DND-41 (cell line): ENCODE results near the gene ATG9A.
A peak's percentile ranks its signal among the peaks of the same experiment; 100 is the strongest.

Experiments used
- ATAC-seq: fragments of 200-7000 bp; cut with Tn5 transposase; 3 replicates; pipeline ENCODE4 v1.9.1; 2021; ENCODE audit warnings: low read depth; ENCODE audit not compliant: insufficient read depth
- DNase-seq: peaks from one replicate; pipeline ENCODE4 v3.0.0-alpha.2; 2020
- H2AFZ ChIP-seq: 2 replicates; pipeline ENCODE4 v1.6.0; 2012; ENCODE audit warnings: low read depth, low read length
- H3K27ac ChIP-seq: 2 replicates; pipeline ENCODE4 v1.5.1; 2012; ENCODE audit warnings: low read length, inconsistent platforms
- H3K27me3 ChIP-seq: fragments of 200-600 bp; sonication (generic); 2 replicates; pipeline ENCODE4 v1.6.0; 2012; ENCODE audit warnings: low read length, mild to moderate bottlenecking, inconsistent platforms; ENCODE audit not compliant: insufficient read depth, poor library complexity
- H3K36me3 ChIP-seq: 2 replicates; pipeline ENCODE4 v1.5.1; 2012; ENCODE audit warnings: low read length, inconsistent platforms; ENCODE audit not compliant: insufficient read depth
- H3K4me1 ChIP-seq: 2 replicates; pipeline ENCODE4 v1.5.1; 2012; ENCODE audit warnings: mild to moderate bottlenecking, low read length; ENCODE audit not compliant: insufficient read depth
- H3K4me2 ChIP-seq: 2 replicates; pipeline ENCODE4 v1.6.0; 2012; ENCODE audit warnings: mild to moderate bottlenecking, moderate library complexity, low read length, inconsistent platforms; ENCODE audit not compliant: insufficient read depth
- H3K4me3 ChIP-seq, 2 experiments: fragments of 200-600 bp in 1 of 2; shearing (Covaris generic) in 1 of 2; 2 replicates each; pipeline ENCODE4 v1.5.1; 2012 to 2016; ENCODE audit warnings: inconsistent platforms in 2 of 2, low read length in 2 of 2, mild to moderate bottlenecking in 2 of 2, low read depth in 1 of 2, moderate library complexity in 1 of 2
- H3K79me2 ChIP-seq: 2 replicates; pipeline ENCODE4 v1.6.0; 2012; ENCODE audit warnings: low read length, inconsistent platforms; ENCODE audit not compliant: insufficient read depth
- H3K9ac ChIP-seq: 2 replicates; pipeline ENCODE4 v1.6.0; 2012; ENCODE audit warnings: low read depth, mild to moderate bottlenecking, inconsistent platforms, low read length, moderate library complexity
- H3K9me3 ChIP-seq: 2 replicates; pipeline ENCODE4 v1.5.1; 2012; ENCODE audit warnings: low read length, moderate library complexity, mild to moderate bottlenecking, inconsistent platforms; ENCODE audit not compliant: insufficient read depth, severe bottlenecking
- H4K20me1 ChIP-seq: 2 replicates; pipeline ENCODE4 v1.6.0; 2012; ENCODE audit warnings: low read length; ENCODE audit not compliant: insufficient read depth
- EZH2 ChIP-seq: IDR thresholded peaks from 3 replicates; pipeline ENCODE4 v1.6.1; 2012; ENCODE audit warnings: borderline replicate concordance, low read depth, mild to moderate bottlenecking, moderate library complexity, low read length, inconsistent platforms; ENCODE audit not compliant: severe bottlenecking
- TF ChIP-seq, protein P1 (sequence below): IDR thresholded peaks from 2 replicates; pipeline ENCODE4 v1.5.1; 2012; ENCODE audit warnings: borderline replicate concordance, low read length, moderate library complexity, mild to moderate bottlenecking; ENCODE audit not compliant: poor library complexity, severe bottlenecking; ENCODE audit errors: extremely low read depth

ATG9A gene

DNA sequence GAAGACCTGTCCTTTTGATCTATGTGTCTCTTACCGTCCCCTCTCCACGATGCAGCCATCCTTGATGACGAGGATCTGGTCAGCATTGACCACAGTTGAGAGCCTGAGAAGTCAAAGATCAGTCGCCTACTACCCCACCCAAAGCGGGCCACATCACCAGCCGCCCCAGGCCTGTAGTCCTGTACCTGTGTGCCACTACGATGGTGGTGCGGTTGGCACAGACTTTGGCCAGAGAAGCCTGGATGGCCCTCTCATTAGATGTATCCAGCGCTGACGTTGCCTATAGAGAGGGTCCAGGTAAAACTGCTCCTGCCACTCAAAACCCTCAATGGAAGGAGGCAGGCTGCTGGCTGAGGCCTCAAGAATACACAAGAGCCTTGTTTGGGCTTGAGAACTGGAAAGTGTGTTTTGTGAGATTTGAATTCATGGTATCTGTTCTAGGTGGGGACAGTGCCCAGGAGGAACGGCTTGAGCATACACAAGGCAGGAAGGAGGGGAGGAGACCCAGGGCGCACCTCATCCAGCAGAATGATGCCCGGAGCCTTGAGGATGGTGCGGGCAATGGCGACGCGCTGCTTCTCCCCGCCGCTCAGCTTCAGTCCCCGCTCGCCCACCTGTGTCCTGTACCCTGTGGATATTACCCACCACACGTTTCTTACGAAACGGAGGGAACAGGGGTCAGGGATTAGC, 19.1 kb downstream of the ATG9A start:
- Histone ChIP-seq H3K9me3 (no peaks in the 10 kb centered on the region), H3K36me3 (peaks cover 48% of the 10 kb centered on the region), H3K79me2 (peaks cover 6% of the 10 kb centered on the region; the same call in 1 of the 2 replicates), H3K4me2 (no peak overlapping the region), H3K9ac (no peak overlapping the region), H3K27me3 (no peaks in the 10 kb centered on the region), H2AFZ (no peak overlapping the region), H4K20me1 (peaks cover 10% of the 10 kb centered on the region), H3K4me3 (no peak overlapping the region), H3K27ac (no peak overlapping the region), H3K4me1 (peaks cover 25% of the 10 kb centered on the region)
- no peak for DNase-seq
- no peak for ATAC-seq
- TF ChIP-seq, protein P1, sequence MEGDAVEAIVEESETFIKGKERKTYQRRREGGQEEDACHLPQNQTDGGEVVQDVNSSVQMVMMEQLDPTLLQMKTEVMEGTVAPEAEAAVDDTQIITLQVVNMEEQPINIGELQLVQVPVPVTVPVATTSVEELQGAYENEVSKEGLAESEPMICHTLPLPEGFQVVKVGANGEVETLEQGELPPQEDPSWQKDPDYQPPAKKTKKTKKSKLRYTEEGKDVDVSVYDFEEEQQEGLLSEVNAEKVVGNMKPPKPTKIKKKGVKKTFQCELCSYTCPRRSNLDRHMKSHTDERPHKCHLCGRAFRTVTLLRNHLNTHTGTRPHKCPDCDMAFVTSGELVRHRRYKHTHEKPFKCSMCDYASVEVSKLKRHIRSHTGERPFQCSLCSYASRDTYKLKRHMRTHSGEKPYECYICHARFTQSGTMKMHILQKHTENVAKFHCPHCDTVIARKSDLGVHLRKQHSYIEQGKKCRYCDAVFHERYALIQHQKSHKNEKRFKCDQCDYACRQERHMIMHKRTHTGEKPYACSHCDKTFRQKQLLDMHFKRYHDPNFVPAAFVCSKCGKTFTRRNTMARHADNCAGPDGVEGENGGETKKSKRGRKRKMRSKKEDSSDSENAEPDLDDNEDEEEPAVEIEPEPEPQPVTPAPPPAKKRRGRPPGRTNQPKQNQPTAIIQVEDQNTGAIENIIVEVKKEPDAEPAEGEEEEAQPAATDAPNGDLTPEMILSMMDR = no peak
- TF ChIP-seq EZH2 = no peak

DNA sequence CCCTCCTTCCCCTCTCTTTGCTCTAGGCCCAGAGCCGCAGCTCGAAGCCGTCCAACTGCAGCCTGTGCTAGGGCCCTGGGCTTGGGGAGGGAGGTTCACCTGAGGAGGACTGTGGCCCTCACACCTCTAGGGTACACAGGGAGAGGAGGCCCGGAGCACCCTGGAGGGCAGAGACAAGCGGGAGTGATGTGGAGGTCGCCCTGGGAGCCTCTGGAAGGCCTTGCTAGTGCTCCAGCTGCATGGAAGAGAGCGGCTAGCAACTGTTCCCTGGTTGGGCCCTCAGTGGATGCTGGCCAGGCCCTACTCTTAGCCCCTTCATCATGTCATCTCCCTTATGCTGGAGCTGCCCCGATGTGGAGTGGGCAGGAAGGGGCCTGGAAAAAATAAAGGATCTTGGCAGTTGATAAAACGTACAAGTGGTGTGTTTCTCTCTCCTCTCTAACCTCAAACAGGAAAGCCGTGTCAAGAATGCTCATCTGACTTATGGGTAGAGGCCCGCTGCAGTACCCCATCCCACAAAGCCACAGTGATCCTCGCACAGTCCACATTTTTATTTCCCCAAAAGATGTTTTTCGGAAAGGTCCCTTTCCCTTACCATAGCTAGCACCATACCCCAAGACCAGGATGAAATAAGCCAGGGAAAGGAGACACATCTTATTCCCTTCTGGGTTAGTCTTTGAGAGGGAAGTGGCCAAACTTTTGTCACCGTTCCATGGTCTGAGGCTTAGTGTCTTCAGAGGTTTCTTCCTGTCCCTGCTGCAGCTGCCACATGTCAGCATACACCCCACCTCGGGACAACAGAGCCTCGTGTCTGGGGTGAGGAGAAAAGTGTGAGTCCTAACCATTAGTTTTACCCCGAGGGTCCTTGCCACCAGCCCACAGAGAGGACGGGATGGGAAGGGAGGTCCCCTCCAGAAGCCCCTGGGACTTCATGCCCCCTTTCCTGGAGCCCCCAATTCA, 19.9 kb downstream of the ATG9A start:
- ATAC-seq = no peak

DNA sequence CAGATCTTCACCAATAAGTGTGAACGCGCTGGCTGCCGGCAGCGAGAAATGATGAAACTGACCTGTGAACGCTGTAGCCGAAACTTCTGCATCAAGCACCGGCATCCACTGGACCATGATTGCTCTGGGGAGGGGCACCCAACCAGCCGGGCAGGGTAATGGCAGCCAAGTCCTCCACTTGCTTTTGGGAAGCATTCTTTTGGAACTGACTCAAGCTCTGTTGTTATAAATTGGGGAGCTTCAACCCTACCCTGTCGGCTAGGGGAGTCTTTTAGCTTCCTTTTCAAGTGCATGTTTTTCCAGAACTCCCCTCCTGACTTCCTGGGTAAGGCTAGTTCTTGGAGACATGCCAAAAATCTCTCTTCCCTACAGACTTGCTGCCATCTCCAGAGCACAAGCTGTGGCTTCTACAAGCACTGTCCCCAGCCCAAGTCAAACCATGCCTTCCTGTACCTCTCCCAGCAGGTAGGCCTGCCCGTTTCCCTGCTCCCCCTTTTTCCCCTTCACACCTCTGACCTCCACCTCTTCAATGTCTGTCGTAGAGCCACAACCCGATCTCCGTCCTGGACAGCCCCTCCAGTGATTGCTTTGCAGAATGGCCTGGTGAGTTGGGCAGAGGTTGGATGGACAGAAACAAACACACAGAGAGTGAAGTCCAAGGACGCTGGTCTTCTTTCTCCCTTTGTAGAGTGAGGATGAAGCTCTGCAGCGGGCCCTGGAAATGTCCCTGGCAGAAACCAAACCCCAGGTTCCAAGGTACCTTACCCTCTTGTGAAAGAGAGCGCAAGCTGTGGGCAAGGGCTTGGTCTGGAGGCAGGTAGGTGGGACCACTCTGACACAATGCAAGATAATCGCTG, 21.3 kb downstream of the ATG9A start:
- peak overlapping the region; percentile 75 for H3K4me2 ChIP-seq
- H3K27me3 ChIP-seq = no peaks in the 10 kb centered on the region
- H3K79me2 ChIP-seq = peaks cover 6% of the 10 kb centered on the region; the same call in 1 of the 2 replicates
- H3K27ac ChIP-seq = no peak overlapping the region; the same call in 1 of the 2 replicates
- peak overlapping the region; percentile 57 for H3K9ac ChIP-seq
- no peak overlapping the region for H2AFZ ChIP-seq
- no peaks in the 10 kb centered on the region for H3K9me3 ChIP-seq
- TF ChIP-seq, protein P1 = no peak
- no peak for TF ChIP-seq EZH2
- DNase-seq (no peak), ATAC-seq (no peak)
- H3K4me3 ChIP-seq = peak overlapping the region in 1 of 2 experiments; percentile 70; a peak in 2 of 4 replicates
- peaks cover 34% of the 10 kb centered on the region for H3K36me3 ChIP-seq
- peaks cover 25% of the 10 kb centered on the region for H3K4me1 ChIP-seq
- H4K20me1 ChIP-seq = peaks cover 10% of the 10 kb centered on the region

More for the DNA sequence above, 19.9 kb downstream of the ATG9A start:
- Histone ChIP-seq H3K4me1 (peaks cover 25% of the 10 kb centered on the region), H3K27ac (no peak overlapping the region), H3K79me2 (peaks cover 6% of the 10 kb centered on the region; the same call in 1 of the 2 replicates), H3K9ac (no peak overlapping the region), H3K27me3 (no peaks in the 10 kb centered on the region), H2AFZ (no peak overlapping the region), H4K20me1 (peaks cover 10% of the 10 kb centered on the region), H3K4me2 (no peak overlapping the region), H3K36me3 (peaks cover 47% of the 10 kb centered on the region), H3K4me3 (no peak overlapping the region), H3K9me3 (no peaks in the 10 kb centered on the region)
- TF ChIP-seq EZH2 = no peak
- TF ChIP-seq, protein P1 = no peak
- DNase-seq = no peak
